BE2C (cell line): Measurements from ENCODE around the gene SMYD4.
A peak's percentile ranks its signal among the peaks of the same experiment; 100 is the strongest.
"Not testable (repeated sequence)": the region's sequence is repeated elsewhere in the genome, so short reads cannot be mapped to it uniquely, and the experiment has no call there.

ENCODE experiments used
- DNase-seq: peaks from one replicate; pipeline ENCODE4 v3.0.0-alpha.2; 2020
- H3K27me3 ChIP-seq: fragments of 250-450 bp; sonication (Bioruptor Pico); 2 replicates; pipeline ENCODE4 v1.5.1; 2020; ENCODE audit warnings: mild to moderate bottlenecking
- H3K36me3 ChIP-seq: fragments of 250-450 bp; sonication (Bioruptor Pico); 2 replicates; pipeline ENCODE4 v1.5.1; 2020; ENCODE audit warnings: mild to moderate bottlenecking
- H3K4me1 ChIP-seq: fragments of 250-450 bp; sonication (Bioruptor Pico); 2 replicates; pipeline ENCODE4 v1.5.1; 2020
- H3K4me3 ChIP-seq: 2 replicates; pipeline ENCODE4 v1.5.1; 2011; ENCODE audit warnings: low read depth, low read length
- H3K9me3 ChIP-seq: fragments of 250-450 bp; sonication (Bioruptor Pico); 2 replicates; pipeline ENCODE4 v1.5.1; 2020
- CTCF ChIP-seq: IDR thresholded peaks from 2 replicates; pipeline ENCODE4 v1.5.1; 2012; ENCODE audit warnings: mild to moderate bottlenecking, low read depth, low read length

The SMYD4 gene

GRCh38 chr17:1743088-1743439 is 86.6 kb downstream of the SMYD4 start:
- no peak for TF ChIP-seq CTCF
- no peak overlapping the region for H3K4me3 ChIP-seq
- H3K36me3 ChIP-seq = no peaks in the 10 kb centered on the region
- no peaks in the 10 kb centered on the region for H3K27me3 ChIP-seq
- DNase-seq = no peak
- no peaks in the 10 kb centered on the region for H3K4me1 ChIP-seq
- no peaks in the 10 kb centered on the region for H3K9me3 ChIP-seq

- Histone ChIP-seq H3K4me1 (no peaks in the 10 kb centered on the region), H3K9me3 (no peaks in the 10 kb centered on the region), H3K27me3 (no peaks in the 10 kb centered on the region), H3K4me3 (no peak within 1 kb of the TSS), H3K36me3 (no peaks in the 10 kb centered on the region)
- DNase-seq = no peak
- TF ChIP-seq CTCF = no peak
Observed at GRCh38 chr17:1742371-1743087, 87.2 kb downstream of the SMYD4 start, which contains the start of gene SERPINF2. Gene SERPINF2 (plus strand): TSS chr17:1742871. CDS start chr17:1744996, 2,125 bp downstream.

GRCh38 chr17:1741899-1742298 is 87.8 kb downstream of the SMYD4 start:
- not testable (repeated sequence) for H3K9me3 ChIP-seq, H3K36me3 ChIP-seq, H3K27me3 ChIP-seq, H3K4me1 ChIP-seq, DNase-seq, H3K4me3 ChIP-seq

- DNase-seq = no peak
- no peaks in the 10 kb centered on the region for H3K4me1 ChIP-seq
- H3K4me3 ChIP-seq = no peak overlapping the region
- TF ChIP-seq CTCF = no peak
- H3K36me3 ChIP-seq = no peaks in the 10 kb centered on the region; the same call in 1 of the 2 replicates
- no peaks in the 10 kb centered on the region for H3K27me3 ChIP-seq
- no peaks in the 10 kb centered on the region for H3K9me3 ChIP-seq
Observed at GRCh38 chr17:1737531-1738291, 92.0 kb downstream of the SMYD4 start.

GRCh38 chr17:1736348-1737281 is 93.1 kb downstream of the SMYD4 start:
- Histone ChIP-seq H3K9me3 (no peaks in the 10 kb centered on the region), H3K36me3 (no peaks in the 10 kb centered on the region; the same call in 1 of the 2 replicates), H3K4me3 (no peak overlapping the region), H3K27me3 (no peaks in the 10 kb centered on the region), H3K4me1 (no peaks in the 10 kb centered on the region)
- TF ChIP-seq CTCF = no peak
- DNase-seq = peak; percentile 42

- no peak for TF ChIP-seq CTCF
Observed at GRCh38 chr17:1735834-1736347, 93.8 kb downstream of the SMYD4 start.

More at GRCh38 chr17:1735834-1736347, 93.8 kb downstream of the SMYD4 start:
- Histone ChIP-seq H3K36me3 (peaks cover 5% of the 10 kb centered on the region), H3K4me1 (peaks cover 1% of the 10 kb centered on the region; the same call in 1 of the 2 replicates), H3K9me3 (no peaks in the 10 kb centered on the region), H3K4me3 (no peak overlapping the region), H3K27me3 (no peaks in the 10 kb centered on the region)
- DNase-seq = no peak
